NCI-H187 (cell line): ENCODE results near the gene TMSB15B.
"Not testable (repeated sequence)": the region's sequence is repeated elsewhere in the genome, so short reads cannot be mapped to it uniquely, and the experiment has no call there.

Experiments
- DNase-seq, 2 experiments: peaks; one replicate each; lab custom pipeline; 2025; lab: John Stamatoyannopoulos, UW

TMSB15B gene

DNA sequence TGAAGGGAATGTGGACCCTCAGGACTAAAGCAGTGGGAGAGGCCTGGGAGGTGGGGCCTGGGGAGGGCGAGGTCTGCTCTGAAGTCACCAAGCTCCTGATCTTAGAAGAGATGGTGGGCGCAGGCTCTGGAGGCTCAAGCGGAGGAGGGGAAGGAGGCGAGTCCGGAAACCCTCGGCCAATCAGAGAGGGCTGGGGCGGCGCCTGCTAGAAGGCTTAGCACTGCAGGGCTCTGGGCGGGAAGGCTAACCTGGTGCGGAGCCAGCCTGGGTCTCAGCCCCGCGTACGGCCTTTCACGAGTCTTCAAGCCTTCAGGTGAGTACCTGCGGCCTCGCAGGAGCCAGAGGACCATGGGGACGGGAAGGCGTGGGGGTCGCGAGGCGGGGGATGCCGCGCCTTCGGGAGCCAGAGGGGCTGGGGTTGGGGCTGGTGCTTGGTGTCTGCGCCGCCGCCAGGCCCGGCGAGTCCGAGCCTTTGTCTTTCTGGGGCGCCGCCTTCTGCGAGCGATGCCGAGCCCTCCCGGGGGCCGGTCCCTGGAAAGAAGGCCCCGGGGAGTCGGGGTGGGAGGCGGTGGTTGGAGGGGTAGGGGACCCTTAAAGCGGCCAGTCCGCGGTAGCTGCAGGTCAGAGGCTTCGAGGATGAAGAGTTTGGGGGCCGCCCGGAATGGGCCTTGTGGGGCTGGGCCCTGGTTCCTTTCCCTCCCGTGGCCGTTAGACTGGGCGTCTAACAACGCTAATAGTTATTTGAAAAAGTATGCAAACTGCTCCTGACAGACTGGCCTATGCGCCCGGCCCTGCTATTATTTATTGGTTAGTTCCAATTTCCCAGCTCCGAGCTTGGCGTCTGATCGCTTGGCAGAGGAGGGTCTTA, at the start of gene TMSB15B:
TMSB15B (plus strand) TSS at position 217 of the 868 bp plus-strand sequence.
- DNase-seq: not testable (repeated sequence)

DNA sequence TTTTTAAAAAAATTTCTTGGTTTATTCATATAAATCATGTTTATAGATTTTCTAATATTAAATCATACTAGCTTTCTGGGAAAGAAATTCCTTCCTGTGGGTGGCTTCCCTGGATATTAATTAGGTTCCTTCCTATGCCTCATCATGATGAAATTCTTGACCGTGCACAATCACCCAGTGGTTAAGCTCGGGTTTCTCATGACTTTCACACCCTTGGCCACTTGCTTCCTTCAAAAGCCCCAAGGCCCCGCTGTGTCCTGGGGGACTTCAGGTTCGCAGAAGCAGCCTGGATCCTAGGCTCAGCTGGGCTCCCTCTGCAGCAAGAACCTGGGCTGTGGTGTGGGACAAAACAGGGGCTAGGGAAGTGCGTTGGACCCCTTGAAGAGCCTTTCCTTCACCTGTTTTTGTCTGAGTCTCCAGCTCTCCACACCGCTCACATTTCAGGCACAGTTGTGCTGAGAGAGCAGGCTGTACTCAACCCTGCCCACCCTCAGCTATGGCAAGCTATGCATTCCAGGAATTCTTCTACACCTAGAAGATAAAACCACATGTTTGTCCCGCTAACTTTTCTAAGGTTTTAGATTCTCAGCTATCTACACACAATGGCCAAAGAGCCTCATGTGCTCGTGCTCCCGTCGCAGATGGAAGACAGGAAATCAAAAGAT, 48.9 kb upstream of the TMSB15B start:
- DNase-seq: no peak

DNA sequence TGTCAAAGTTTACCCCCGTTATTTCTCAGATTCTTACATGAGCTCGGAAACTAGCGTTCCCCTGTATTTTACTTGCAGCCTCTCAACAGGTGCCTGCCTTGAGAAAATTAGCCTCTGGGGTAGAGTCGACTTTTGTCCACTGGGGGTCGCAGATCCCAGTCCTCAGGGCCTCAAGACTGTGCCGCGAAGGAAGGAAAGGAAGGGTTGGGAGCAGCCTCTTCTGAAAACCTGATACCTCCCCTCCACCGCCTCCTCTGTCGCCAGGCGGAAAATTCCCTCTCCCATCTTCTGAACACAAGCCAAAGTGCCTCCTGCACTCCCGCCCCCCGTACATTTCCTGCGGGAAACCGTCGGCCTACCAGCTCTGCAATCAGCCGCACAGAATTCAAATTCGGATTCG, 44.4 kb upstream of the TMSB15B start:
- DNase-seq: peak; percentile 63 to 65

DNA sequence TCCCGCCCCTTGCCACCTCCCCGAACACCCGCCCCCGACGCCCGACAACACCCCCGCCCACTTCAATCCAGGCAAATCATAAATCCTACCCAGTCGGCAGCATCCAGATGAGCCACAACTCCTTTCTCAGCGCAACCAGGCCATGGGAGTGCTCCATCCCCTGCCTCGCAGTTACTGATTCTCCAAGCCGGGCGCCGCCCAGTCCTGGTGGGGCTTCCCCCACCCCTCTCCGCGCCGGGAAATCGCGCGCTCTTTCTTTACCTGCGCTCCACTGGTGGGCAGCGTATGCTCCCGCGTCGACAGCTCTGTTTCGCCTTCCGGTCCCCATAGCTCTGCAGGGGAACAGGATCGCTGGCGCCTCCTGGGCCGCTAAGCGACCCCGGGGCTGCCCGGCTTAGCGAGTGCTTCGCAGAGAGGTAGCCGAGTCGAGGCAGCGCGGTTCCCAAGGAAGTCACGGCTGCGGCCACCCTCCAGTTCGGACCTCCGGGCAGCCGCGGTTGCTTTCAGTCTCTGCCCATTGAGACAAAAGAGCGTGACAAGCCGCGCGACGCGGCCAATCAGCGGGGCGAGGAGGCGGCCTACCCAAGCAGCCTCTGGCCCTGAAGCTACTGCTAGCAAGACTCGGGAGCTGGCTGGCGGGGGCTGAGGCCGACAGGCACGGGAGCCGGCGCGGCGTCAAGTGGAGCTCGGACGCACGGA, 43.7 kb upstream of the TMSB15B start:
- peak; percentile 42 to 51 for DNase-seq

DNA sequence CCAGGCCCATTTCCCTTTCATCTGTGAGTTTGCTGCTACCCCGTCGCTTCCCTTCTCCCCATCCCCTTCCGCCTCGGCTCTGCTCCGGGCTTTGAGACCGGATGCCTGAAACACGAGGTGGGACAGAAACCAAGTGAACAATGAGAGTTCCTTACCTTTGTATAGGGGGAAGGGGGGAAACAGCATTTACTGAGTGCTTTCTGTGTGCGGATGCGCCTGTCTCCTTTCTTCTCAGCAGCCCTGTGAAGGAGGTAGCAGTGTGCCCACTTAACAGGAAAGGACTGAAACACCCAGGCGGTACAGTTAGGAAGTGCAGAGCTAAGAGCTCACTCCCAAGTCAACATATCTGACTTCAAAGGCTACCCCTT, 43.2 kb upstream of the TMSB15B start:
- DNase-seq: no peak

DNA sequence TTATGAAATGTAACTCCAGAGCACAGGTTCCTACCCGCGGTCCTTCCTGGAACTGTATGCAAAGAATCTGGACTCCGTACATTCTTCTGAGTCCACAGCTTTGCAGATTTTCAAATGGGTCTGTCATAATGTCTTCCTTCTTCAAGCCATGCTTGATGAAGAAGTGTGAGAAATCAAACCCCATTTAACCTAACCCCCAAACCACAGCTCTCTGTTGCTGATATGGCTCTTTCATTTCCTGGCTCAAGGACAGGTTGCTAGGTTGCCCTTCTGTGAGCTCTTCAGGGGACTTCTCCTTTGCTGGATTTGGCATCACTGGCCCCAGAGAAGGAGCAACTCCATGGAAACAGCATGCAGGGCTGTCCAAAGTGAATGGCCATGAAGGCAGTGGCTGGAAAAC, 41.9 kb upstream of the TMSB15B start:
- not testable (repeated sequence) for DNase-seq

DNA sequence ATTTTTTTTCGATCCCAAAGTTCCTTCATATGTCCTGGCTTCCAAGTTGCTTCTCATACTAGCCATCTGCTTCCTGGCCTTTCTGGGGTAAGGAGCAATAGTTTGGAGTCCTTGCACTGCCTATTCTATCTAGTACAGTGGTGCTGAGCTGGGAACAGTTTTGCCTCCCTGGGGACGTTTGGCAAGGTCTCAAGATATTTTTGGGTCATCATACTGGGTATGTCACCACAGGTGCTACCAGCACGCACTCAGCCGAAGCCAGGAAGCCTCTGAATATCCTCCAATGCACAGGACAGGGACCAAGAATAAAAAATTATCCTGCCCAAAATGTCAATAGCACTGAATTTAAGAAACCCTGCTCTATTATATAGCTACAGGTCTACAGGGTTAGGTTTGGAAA, 35.4 kb upstream of the TMSB15B start:
- DNase-seq: no peak

DNA sequence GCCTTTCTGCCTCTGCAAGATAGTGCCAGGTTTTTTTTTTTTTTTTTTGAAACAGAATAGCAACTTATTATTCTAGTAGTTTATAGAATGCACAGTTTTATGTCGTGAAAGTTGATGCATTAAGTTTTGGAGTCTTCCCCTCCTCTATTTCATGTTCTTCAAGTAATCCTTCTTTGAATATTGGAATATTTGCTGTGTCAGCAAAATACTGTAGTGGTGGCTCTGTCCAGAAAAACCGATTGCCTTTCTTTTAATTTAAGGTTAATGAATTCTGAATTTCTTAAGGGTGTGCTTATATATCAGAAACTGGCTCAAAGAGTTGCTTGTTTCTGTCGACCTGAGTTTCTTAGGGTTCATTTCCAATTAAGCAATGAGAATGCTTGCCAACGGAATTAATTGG, 34.8 kb upstream of the TMSB15B start:
- DNase-seq: no peak

DNA sequence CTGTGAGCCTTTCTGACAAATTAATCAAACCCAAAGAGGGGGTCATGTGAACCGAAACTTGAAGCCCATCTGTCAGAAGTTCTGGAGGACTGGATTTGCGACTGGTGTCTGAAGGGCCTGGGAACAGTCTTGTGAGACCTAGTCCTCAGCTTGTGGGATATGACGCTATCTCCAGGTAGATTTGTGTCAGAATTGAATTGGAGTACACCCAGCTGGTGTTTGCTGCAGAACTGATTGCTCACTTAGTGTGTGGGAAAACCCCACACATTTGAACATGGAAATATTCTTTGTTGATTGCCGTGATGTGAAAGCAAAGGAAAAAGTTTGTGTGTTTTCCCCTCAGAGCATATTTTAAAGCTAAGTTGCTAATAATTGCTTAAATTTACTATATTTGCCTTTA, 30.3 kb upstream of the TMSB15B start:
- DNase-seq: no peak

DNA sequence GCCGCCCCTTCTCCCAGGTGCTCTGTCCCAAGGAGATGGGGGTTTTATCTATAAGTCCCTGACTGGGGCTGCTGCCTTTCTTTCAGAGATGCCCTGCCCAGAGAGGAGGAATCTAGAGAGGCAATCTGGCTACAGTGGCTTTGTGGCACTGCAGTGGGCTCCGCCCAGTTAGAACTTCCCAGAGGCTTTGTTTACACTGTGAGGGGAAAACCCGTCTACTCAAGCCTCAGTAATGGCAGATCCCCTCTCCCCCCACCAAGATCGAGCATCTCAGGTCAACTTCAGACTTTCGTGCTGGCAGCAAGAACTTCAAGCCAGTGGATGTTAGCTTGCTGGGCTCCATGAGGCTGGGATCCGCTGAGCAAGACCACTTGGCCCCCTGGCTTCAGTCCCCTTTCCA, 22.2 kb upstream of the TMSB15B start:
- DNase-seq: not testable (repeated sequence)

DNA sequence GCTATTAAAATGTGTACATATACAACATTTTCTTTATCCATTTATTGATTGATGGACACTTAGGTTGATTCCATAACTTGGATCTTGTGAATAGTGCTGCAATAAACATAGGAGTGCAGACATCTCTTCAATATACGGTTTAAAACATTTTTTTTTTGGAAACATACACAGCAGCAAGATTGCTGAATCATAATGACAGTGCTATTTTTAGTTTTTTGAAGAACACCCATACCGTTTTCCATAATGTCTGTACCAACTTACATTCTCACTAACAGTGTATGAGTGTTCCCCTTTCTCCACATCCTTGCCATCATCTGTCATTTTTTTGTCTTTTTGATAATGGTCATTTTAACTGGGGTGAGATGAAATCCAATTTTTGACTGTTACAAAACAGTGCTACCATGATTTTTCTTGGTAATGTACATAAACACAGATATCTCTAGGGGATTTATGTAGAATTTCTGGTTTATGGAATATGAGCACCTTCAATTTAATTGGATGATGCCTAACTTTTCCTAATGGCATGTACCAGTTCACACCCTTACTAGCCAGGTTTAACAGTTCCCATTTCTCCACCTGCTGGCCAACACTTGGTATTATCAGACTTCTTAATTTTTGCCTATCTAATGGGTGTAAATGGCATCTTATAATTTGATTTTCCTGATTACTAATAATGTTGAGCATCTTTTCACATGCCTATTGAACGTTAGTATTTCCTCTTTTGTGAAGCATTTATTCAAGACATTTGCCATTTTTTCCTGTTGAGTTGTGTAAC, 21.0 kb upstream of the TMSB15B start:
- no peak for DNase-seq

DNA sequence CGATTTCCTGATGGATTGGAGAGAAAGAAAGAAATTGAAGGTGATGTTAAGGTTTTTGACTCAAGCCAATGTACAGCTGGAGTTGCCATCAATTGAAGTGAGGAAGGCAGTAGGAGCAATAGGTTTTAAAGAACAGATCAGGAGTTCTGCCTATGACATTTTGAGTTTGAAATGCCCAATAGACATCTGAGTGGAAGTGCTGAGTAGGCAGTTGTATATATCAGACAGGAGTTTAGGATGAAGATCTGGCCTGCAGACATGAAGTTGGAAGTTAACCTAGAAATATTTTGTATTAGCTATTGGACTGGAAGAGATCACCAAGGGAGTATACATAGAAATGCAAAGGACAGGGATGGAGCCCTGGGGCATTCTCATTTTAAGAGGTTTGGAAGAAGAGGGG, 12.9 kb upstream of the TMSB15B start:
- no peak for DNase-seq

DNA sequence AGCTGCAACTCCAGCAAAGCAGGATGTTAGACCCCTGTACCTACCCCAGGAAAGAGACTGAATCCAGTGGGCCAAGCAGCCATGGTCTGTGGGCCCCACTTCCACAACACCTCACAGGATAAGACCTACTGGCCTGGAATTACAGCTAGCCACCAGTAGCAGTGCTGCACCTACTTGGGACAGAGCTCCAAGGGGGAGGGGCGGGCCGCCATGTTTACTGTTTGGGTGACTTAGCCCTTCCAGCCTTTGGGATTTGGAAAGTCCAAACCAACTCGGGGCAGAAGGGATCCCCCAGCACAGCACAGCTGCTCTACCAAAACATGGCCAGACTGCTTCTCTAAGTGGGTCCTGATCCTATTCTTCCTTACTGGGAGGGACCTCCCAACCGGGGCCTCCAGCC, 9.1 kb upstream of the TMSB15B start:
- no peak for DNase-seq

DNA sequence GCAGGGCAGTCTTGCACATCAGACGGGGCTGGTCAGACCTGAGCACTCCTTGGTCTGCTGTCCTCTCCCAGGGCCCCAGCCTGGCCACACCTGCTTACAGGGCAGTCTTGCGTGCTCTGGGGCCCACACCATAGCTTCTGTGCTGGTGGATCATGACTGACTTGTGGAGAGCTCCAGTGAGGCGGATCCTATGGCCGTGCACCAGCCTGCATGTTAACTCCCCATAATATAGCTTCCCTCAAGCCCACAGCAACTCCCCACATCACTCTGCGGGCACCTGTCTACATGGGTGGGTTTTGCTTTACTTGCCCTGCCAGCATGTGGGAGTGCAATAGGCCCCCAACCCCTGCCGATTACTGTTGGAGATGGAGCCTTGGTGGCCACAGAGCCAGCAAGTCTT, 8.2 kb upstream of the TMSB15B start:
- DNase-seq: no peak

DNA sequence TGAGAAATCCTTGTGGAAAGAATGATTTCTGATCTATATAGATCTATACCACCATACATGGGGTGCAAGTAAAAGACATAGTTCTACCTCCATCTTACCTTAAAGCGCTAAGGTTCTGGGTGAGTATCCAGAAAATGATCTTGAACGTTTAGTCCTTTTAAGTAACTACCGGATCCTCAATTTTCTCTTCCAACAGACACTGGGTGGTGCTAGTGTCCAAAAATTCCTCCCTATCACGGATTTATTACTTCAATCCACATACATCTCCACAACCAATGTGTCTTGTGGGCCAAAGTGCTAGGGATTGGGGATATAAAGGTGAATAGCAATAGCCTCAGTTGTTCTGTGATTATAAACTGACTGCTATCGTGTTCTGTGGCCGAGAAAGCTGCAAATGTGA, 1.8 kb upstream of the TMSB15B start:
- not testable (repeated sequence) for DNase-seq

DNA sequence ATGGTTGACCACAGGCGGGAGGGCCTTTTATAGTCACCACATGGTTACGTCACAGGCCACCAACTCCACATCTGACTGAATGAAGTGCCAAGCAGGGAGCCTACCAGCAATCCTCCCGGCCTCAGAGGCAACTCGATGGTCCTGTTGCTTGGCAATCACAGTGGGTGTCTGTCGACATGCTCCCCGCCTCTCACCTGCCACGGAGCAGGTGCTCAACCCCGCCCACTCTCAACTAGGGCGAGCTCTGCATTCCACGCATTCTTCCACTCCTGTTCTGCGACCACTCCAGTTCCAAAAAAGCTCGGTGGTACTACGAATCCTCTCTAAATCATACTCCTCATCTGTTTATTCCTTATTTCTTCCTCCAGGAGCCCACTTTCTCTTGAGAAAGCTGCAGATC, 21.1 kb downstream of the TMSB15B start:
- not testable (repeated sequence) for DNase-seq

DNA sequence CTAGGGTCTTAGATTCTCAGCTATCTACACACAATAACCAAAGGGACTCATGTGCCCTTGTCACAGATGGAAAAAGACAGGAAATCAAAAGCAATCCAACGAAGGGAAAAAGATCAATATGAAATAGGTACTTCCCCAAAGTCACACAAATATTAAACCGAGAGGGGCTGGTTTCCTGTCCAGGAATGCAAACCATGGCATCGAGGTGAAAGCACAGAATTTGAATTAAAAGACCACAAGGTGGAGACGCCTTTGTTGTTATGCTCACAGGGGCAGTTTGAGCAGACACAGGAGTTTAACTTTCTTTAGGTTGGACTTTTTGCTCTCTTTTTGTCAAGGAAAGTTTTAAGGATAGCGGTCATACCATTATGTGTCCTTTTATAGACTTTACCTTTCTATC, 36.8 kb downstream of the TMSB15B start:
- DNase-seq: no peak

DNA sequence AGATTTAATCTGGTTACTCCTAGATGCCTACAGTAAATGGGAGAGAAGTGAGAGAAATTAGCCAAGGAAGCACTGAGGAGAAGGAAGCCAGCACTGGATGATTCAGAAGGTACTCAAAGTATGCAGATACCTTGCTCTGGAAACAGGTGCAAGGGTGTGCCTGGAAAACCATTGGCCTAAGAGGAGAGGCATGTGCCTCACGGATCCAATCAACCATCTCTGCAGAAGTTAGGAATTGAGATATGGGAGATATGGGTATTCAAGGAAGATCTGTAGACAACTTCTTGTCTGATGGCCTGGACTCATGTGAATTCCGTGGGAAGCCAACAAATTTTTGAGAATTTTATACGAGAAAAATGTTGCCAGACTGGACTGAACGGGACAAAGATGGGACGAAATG, 46.4 kb downstream of the TMSB15B start:
- no peak for DNase-seq

DNA sequence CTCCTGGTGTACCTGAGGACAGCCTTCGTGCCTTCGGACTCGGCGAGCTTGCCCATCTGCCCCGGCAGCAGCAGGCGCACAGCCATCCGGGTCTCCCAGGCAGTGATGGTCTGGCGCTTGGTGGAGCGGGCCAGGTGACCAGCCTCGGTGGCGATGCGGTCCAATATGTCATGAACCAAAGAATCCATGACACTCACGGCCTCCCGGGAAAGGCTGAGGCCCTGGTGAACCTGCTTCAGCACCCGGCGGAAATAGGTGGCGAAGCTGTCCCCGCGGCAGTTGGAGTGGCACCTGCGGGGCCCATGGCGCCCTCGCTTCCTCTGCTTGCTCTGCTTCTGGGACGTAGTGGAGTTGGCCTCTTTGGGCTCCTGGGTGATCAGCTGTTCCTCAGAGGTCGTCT, 50.7 kb downstream of the TMSB15B start:
- no peak for DNase-seq

DNA sequence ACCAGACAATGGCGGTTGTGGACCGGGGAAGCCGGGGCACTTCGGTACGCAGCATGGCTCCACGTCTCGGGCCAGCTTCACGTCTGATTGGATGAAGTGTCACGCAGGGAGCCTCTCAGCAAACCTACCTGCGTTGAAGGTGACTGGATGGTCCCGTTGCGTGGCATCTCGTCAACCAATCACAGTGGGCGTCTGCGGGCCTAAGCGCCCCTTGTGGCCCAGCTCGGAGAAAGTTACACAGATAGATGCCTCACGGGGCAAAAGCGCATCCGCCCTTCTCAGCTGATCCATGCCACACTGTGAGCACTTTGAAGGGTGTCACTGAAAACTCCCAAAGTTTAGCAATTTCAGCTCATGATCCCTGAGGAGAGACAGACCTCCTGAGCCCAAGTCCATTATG, 51.2 kb downstream of the TMSB15B start, which contains the start of gene H2BW1:
H2BW1 (minus strand) TSS at position 103 of the 400 bp plus-strand sequence. CDS start 132 bp downstream, outside the sequence.
- no peak for DNase-seq

DNA sequence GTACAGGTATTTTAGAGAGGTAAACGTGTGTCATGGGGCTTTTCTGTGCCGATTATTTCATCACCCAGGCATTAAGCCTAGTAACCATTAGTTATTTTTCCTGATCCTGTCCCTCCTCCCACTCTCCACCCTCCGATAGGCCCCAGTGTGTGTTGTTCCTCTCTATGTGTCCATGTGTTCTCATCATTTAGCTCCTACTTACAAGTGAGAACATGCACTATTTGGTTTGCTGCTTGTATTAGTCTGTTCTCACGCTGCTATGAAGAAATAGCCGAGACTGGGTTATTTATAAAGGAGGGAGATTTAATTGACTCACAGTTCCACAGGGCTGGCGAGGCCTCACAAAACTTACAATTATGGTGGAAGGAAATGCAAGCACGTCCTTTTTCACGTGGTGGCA, 53.1 kb downstream of the TMSB15B start:
- not testable (repeated sequence) for DNase-seq
